Nephron (organoid): Measurements from ENCODE around the gene SPATC1L.
A peak's percentile ranks its signal among the peaks of the same experiment; 100 is the strongest.

ENCODE experiments used
- H3K27ac Mint-ChIP-seq, 3 experiments: 2 replicates each; pipeline ENCODE4 v1.8.0; 2020; ENCODE audit warnings: mixed read lengths in 3 of 3, mild to moderate bottlenecking in 2 of 3, moderate library complexity in 1 of 3
- H3K27me3 Mint-ChIP-seq: 2 replicates; pipeline ENCODE4 v1.8.0; 2021; ENCODE audit warnings: low read depth, mild to moderate bottlenecking, moderate library complexity, mixed read lengths
- H3K36me3 Mint-ChIP-seq: 2 replicates; pipeline ENCODE4 v1.8.0; 2020; ENCODE audit warnings: low read depth, mixed read lengths
- H3K4me1 Mint-ChIP-seq: 2 replicates; pipeline ENCODE4 v1.8.0; 2020; ENCODE audit warnings: mixed read lengths
- H3K4me3 Mint-ChIP-seq, 3 experiments: 2 replicates each; pipeline ENCODE4 v1.8.0; 2020; ENCODE audit warnings: mild to moderate bottlenecking in 3 of 3, mixed read lengths in 3 of 3, moderate library complexity in 2 of 3
- H3K9me3 Mint-ChIP-seq: 2 replicates; pipeline ENCODE4 v1.8.0; 2020; ENCODE audit warnings: mixed read lengths
- TF ChIP-seq, protein P1 (sequence below), 3 experiments: fragments of 200-600 bp; sonication (generic); IDR thresholded peaks; one replicate each; pipeline ENCODE4 v1.5.0; 2021; ENCODE audit warnings: antibody characterized with exemption in 3 of 3; ENCODE audit not compliant: unreplicated experiment in 3 of 3

Gene SPATC1L

DNA sequence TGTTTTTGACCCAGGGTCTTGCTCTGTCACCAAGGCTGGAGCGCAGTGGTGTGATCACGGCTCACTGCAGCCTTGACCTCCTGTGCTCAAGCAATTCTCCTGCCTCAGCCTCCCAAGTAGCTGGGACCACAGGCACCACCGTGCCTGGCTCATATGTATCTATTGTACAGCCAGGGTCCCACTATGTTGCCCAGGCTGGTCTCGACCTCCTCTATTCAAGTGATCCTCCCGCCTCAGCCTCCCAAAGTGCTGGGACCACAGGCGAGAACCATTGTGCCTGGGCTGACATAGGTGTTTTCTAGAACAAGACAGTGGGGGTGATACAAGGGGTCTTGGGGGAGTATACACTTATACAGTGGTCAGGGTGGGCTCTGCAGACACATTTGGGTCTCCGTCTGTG is 46.4 kb downstream of the SPATC1L start:
- TF ChIP-seq, protein P1, sequence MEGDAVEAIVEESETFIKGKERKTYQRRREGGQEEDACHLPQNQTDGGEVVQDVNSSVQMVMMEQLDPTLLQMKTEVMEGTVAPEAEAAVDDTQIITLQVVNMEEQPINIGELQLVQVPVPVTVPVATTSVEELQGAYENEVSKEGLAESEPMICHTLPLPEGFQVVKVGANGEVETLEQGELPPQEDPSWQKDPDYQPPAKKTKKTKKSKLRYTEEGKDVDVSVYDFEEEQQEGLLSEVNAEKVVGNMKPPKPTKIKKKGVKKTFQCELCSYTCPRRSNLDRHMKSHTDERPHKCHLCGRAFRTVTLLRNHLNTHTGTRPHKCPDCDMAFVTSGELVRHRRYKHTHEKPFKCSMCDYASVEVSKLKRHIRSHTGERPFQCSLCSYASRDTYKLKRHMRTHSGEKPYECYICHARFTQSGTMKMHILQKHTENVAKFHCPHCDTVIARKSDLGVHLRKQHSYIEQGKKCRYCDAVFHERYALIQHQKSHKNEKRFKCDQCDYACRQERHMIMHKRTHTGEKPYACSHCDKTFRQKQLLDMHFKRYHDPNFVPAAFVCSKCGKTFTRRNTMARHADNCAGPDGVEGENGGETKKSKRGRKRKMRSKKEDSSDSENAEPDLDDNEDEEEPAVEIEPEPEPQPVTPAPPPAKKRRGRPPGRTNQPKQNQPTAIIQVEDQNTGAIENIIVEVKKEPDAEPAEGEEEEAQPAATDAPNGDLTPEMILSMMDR (IDR thresholded peaks at IDR 0.05; ENCODE audit: unreplicated experiment in 3 of 3), result no peak
- Mint-ChIP-seq H3K27ac (no peak overlapping the region), H3K4me3 (no peak overlapping the region), H3K27me3 (peaks cover 41% of the 10 kb centered on the region), H3K9me3 (no peaks in the 10 kb centered on the region), H3K4me1 (peaks cover 16% of the 10 kb centered on the region), H3K36me3 (peaks cover 4% of the 10 kb centered on the region)

GRCh38 chr21:46136739-46137349 is 47.4 kb downstream of the SPATC1L start:
- no peak overlapping the region for H3K27ac Mint-ChIP-seq
- H3K36me3 Mint-ChIP-seq, result peaks cover 4% of the 10 kb centered on the region
- peaks cover 32% of the 10 kb centered on the region for H3K27me3 Mint-ChIP-seq
- H3K4me3 Mint-ChIP-seq, result no peak overlapping the region
- H3K9me3 Mint-ChIP-seq, result no peaks in the 10 kb centered on the region
- TF ChIP-seq, protein P1 (IDR thresholded peaks at IDR 0.05; ENCODE audit: unreplicated experiment in 3 of 3), result no peak
- H3K4me1 Mint-ChIP-seq, result peaks cover 16% of the 10 kb centered on the region

- Mint-ChIP-seq H3K27ac (peak overlapping the region in 2 of 3 experiments; percentile 26 to 31), H3K9me3 (no peaks in the 10 kb centered on the region), H3K4me1 (peaks cover 11% of the 10 kb centered on the region), H3K36me3 (no peaks in the 10 kb centered on the region), H3K4me3 (no peak overlapping the region), H3K27me3 (peaks cover 23% of the 10 kb centered on the region)
- TF ChIP-seq, protein P1 (IDR thresholded peaks at IDR 0.05; ENCODE audit: unreplicated experiment in 3 of 3), result no peak
Measured at GRCh38 chr21:46135782-46136395, 48.4 kb downstream of the SPATC1L start.

DNA sequence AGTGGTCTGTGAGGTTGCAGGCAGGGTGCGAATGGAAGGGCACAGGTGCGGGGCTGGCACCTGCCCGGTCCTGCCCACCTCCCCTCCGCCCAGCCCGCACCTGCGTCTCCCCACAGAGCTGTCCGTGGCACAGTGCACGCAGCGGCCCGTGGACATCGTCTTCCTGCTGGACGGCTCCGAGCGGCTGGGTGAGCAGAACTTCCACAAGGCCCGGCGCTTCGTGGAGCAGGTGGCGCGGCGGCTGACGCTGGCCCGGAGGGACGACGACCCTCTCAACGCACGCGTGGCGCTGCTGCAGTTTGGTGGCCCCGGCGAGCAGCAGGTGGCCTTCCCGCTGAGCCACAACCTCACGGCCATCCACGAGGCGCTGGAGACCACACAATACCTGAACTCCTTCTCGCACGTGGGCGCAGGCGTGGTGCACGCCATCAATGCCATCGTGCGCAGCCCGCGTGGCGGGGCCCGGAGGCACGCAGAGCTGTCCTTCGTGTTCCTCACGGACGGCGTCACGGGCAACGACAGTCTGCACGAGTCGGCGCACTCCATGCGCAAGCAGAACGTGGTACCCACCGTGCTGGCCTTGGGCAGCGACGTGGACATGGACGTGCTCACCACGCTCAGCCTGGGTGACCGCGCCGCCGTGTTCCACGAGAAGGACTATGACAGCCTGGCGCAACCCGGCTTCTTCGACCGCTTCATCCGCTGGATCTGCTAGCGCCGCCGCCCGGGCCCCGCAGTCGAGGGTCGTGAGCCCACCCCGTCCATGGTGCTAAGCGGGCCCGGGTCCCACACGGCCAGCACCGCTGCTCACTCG is 52.2 kb downstream of the SPATC1L start:
- no peaks in the 10 kb centered on the region for H3K9me3 Mint-ChIP-seq
- peaks cover 14% of the 10 kb centered on the region for H3K4me1 Mint-ChIP-seq
- no peaks in the 10 kb centered on the region for H3K27me3 Mint-ChIP-seq
- no peak overlapping the region for H3K27ac Mint-ChIP-seq
- TF ChIP-seq, protein P1 (IDR thresholded peaks at IDR 0.05; ENCODE audit: unreplicated experiment in 3 of 3), result no peak
- peaks cover 6% of the 10 kb centered on the region for H3K36me3 Mint-ChIP-seq
- no peak overlapping the region for H3K4me3 Mint-ChIP-seq

GRCh38 chr21:46131588-46131837 is 52.7 kb downstream of the SPATC1L start:
- Mint-ChIP-seq H3K27ac (no peak overlapping the region), H3K9me3 (no peaks in the 10 kb centered on the region), H3K4me1 (peaks cover 14% of the 10 kb centered on the region), H3K4me3 (no peak overlapping the region), H3K36me3 (peaks cover 6% of the 10 kb centered on the region), H3K27me3 (no peaks in the 10 kb centered on the region)
- TF ChIP-seq, protein P1 (IDR thresholded peaks at IDR 0.05; ENCODE audit: unreplicated experiment in 3 of 3), result no peak
